Mesodermal cell (in vitro differentiated cells): ENCODE data around the gene MPRIP.

Experiments
- H3K27ac ChIP-seq: 2 replicates; pipeline ENCODE4 v1.7.0; 2013; ENCODE audit warnings: mild to moderate bottlenecking, low read depth, low read length, moderate library complexity; ENCODE audit not compliant: severe bottlenecking
- H3K36me3 ChIP-seq: 2 replicates; pipeline ENCODE4 v1.7.1; 2013; ENCODE audit warnings: mild to moderate bottlenecking, low read length, moderate library complexity; ENCODE audit not compliant: control insufficient read depth, insufficient read depth
- H3K4me1 ChIP-seq: one replicate; pipeline ENCODE4 v1.7.1; 2013; ENCODE audit warnings: mild to moderate bottlenecking, low read length; ENCODE audit not compliant: insufficient read depth, control insufficient read depth, poor library complexity, severe bottlenecking
- H3K4me3 ChIP-seq: 2 replicates; pipeline ENCODE4 v1.7.0; 2013; ENCODE audit warnings: low read length, control low read depth, mild to moderate bottlenecking; ENCODE audit not compliant: insufficient read depth, poor library complexity, severe bottlenecking; ENCODE audit errors: extremely low read depth
- H3K9me3 ChIP-seq: 2 replicates; pipeline ENCODE4 v1.7.1; 2013; ENCODE audit warnings: mild to moderate bottlenecking, low read length, moderate library complexity; ENCODE audit not compliant: control insufficient read depth
- WGBS, 2 experiments: methylation state at CpG; one replicate each; pipeline ENCODE4 v1.1.5; 2013; ENCODE audit warnings: missing lambda C conversion rate in 2 of 2; ENCODE audit not compliant: insufficient coverage in 2 of 2; 5-methylcytosine and 5-hydroxymethylcytosine counted together

The MPRIP gene

GRCh38 chr17:17091856-17092756, 49.8 kb downstream of the MPRIP start:
- H3K36me3 ChIP-seq, result peaks cover 64% of the 10 kb centered on the region
- WGBS, 2 experiments, result 86 to 94% methylated on average over 6 to 8 of the region's 14 CpGs
- no peaks in the 10 kb centered on the region for H3K9me3 ChIP-seq
- H3K27ac ChIP-seq, result no peak overlapping the region
- H3K4me1 ChIP-seq, result peaks cover 24% of the 10 kb centered on the region
- no peak overlapping the region for H3K4me3 ChIP-seq

- Histone ChIP-seq H3K27ac (no peak overlapping the region), H3K4me3 (no peak overlapping the region), H3K9me3 (no peaks in the 10 kb centered on the region), H3K36me3 (peaks cover 62% of the 10 kb centered on the region), H3K4me1 (peaks cover 29% of the 10 kb centered on the region)
- WGBS, 2 experiments, result 92 to 93% methylated on average over 2 to 3 of the region's 5 CpGs
These were observed 51.5 kb downstream of the MPRIP start for GRCh38 chr17:17093764-17094163.

DNA sequence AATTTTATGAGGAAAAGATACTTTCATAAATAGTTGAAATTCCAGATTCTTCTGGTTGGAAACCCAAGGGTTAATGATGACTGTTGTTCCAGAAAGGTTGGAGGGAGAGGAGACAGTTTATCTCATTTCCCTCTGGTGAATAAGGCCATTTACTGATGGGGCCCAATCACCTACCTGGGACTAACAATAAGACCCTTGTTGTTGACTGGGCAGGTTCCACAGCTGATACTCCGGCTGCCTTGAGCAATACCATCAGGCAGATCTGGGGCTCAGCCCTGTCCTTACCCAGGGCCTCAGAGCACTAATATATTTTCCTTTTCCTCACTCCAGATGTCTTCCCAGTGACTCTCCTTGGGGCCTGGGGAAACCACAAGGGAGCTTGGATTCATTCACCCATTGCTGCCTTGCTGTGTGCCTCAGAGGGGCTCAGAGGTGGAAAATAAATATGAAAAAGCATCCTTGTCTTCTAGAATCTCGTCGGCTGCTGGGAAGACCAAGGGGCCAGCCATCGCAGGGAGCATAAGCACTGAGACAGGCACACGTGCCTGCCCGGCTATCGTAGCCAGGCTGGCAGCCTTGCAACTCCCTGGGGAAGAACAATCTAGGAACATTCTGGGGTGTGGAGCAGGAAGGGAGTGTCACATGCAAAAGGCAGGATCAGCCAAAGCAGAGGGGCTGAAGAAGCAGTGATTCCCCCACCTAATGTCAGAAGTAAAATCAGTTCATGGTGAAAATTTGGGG, 54.4 kb downstream of the MPRIP start:
- peaks cover 56% of the 10 kb centered on the region for H3K36me3 ChIP-seq
- peak overlapping the region; percentile 46 for H3K27ac ChIP-seq
- WGBS, 2 experiments, result 94% methylated on average over 6 to 7 of the region's 7 CpGs
- H3K4me3 ChIP-seq, result no peak overlapping the region
- H3K9me3 ChIP-seq, result no peaks in the 10 kb centered on the region
- peaks cover 29% of the 10 kb centered on the region for H3K4me1 ChIP-seq

GRCh38 chr17:17097763-17098345, 55.6 kb downstream of the MPRIP start:
- WGBS, 2 experiments, result 100% methylated on average over 6 of the region's 7 CpGs
- Histone ChIP-seq H3K27ac (peak overlapping the region; percentile 57), H3K4me3 (no peak overlapping the region), H3K9me3 (no peaks in the 10 kb centered on the region), H3K36me3 (peaks cover 63% of the 10 kb centered on the region), H3K4me1 (peaks cover 25% of the 10 kb centered on the region)

- 91 to 93% methylated on average over 6 of the region's 9 CpGs for WGBS, 2 experiments
These were observed 56.4 kb downstream of the MPRIP start for GRCh38 chr17:17098551-17099179.

DNA sequence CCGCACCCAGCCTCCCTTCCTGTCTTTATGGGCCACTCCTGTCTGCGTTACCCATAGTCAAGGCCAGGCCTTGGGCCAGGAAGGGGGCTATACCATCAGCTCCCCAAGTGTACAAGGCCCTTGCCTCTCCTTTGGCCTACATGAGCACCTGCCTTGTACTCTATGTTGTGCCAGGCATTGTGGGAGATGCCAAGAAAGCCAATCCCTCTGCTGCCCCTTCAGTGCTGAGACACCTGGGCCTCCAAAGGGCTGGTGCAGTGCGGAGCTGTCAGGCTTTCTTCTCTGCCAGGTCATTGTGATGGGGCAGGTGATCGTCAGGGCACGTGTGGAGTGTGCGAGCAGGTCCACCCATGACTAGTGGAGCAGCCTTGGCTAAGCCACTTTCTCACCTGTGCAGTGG, 59.9 kb downstream of the MPRIP start:
- Histone ChIP-seq H3K36me3 (peaks cover 64% of the 10 kb centered on the region), H3K4me3 (no peak overlapping the region), H3K9me3 (no peaks in the 10 kb centered on the region), H3K27ac (no peak overlapping the region), H3K4me1 (peaks cover 5% of the 10 kb centered on the region)
- WGBS, 2 experiments, result 96 to 97% methylated on average over 3 to 6 of the region's 6 CpGs

More at GRCh38 chr17:17098551-17099179, 56.4 kb downstream of the MPRIP start:
- H3K27ac ChIP-seq, result peak overlapping the region; percentile 57
- peaks cover 25% of the 10 kb centered on the region for H3K4me1 ChIP-seq
- no peaks in the 10 kb centered on the region for H3K9me3 ChIP-seq
- peaks cover 63% of the 10 kb centered on the region for H3K36me3 ChIP-seq
- no peak overlapping the region for H3K4me3 ChIP-seq

GRCh38 chr17:17103160-17103559, 60.9 kb downstream of the MPRIP start:
- H3K4me1 ChIP-seq, result peaks cover 5% of the 10 kb centered on the region
- WGBS, 2 experiments, result 88 to 93% methylated on average over 6 of the region's 6 CpGs
- H3K4me3 ChIP-seq, result no peak overlapping the region
- H3K27ac ChIP-seq, result no peak overlapping the region
- H3K9me3 ChIP-seq, result no peaks in the 10 kb centered on the region
- H3K36me3 ChIP-seq, result peaks cover 63% of the 10 kb centered on the region

GRCh38 chr17:17104036-17104435, 61.8 kb downstream of the MPRIP start:
- Histone ChIP-seq H3K36me3 (peaks cover 63% of the 10 kb centered on the region), H3K4me3 (no peak overlapping the region)
- 90 to 98% methylated on average over 5 to 6 of the region's 6 CpGs for WGBS, 2 experiments

DNA sequence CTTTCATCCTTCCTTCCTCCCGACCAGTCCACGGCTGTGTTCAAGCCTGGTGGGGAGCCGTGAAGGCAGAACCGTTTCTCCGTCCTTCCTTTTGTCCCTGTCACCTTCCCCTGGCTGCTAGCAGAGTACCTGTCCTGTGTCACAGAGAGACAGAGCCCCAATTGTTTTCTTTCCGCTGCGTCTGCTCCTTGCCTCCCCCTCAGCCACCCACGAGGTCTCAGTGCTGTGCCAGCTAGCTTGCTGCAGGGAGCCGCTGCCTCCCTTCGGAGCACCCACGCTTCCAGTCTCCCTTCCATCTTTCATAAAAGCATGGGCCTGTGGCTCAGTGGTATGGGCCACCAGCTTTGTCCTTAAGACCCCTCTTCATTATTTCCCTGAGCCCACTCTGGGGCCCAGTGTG, 62.2 kb downstream of the MPRIP start:
- Histone ChIP-seq H3K36me3 (peaks cover 62% of the 10 kb centered on the region), H3K4me1 (no peaks in the 10 kb centered on the region), H3K9me3 (no peaks in the 10 kb centered on the region), H3K4me3 (no peak overlapping the region), H3K27ac (no peak overlapping the region)
- 93 to 97% methylated on average over 11 of the region's 11 CpGs for WGBS, 2 experiments

More at GRCh38 chr17:17104036-17104435, 61.8 kb downstream of the MPRIP start:
- Histone ChIP-seq H3K4me1 (no peaks in the 10 kb centered on the region), H3K9me3 (no peaks in the 10 kb centered on the region), H3K27ac (no peak overlapping the region)

- 92 to 97% methylated on average over 6 to 7 of the region's 7 CpGs for WGBS, 2 experiments
- H3K4me1 ChIP-seq, result no peaks in the 10 kb centered on the region
- no peak overlapping the region for H3K27ac ChIP-seq
- H3K4me3 ChIP-seq, result no peak overlapping the region
- peaks cover 48% of the 10 kb centered on the region for H3K36me3 ChIP-seq
- no peaks in the 10 kb centered on the region for H3K9me3 ChIP-seq
These were observed 63.7 kb downstream of the MPRIP start for GRCh38 chr17:17105976-17106375.
